SKM-1 (cell line): Measurements from ENCODE around the gene ZNF708.
"Not testable (repeated sequence)": the region's sequence is repeated elsewhere in the genome, so short reads cannot be mapped to it uniquely, and the experiment has no call there.

Experiments used
- DNase-seq: peaks from one replicate; lab custom pipeline; 2025; ENCODE audit not compliant: unreplicated experiment; lab: John Stamatoyannopoulos, UW

The ZNF708 gene

GRCh38 chr19:21260164-21260847, 68.9 kb downstream of the ZNF708 start:
- no peak for DNase-seq

- not testable (repeated sequence) for DNase-seq
Measured at GRCh38 chr19:21259421-21260124, 69.6 kb downstream of the ZNF708 start.

GRCh38 chr19:21256722-21257121, 72.5 kb downstream of the ZNF708 start:
- no peak for DNase-seq
